PC-3 (cell line): ENCODE data around the gene PMIS2.

ENCODE experiments used
- CTCF ChIP-seq: fragments of 300-600 bp; sonication (generic); conservative IDR thresholded peaks from 2 replicates; pipeline ENCODE4 v1.5.1; 2017; ENCODE audit warnings: antibody characterized with exemption, low read depth, mild to moderate bottlenecking, low read length
- EZH2 ChIP-seq: fragments of 300-600 bp; sonication (generic); IDR thresholded peaks from one replicate; pipeline ENCODE4 v1.6.1; 2017; ENCODE audit warnings: antibody characterized with exemption, mild to moderate bottlenecking, low read length; ENCODE audit not compliant: unreplicated experiment
- EZH2phosphoT487 ChIP-seq: fragments of 300-600 bp; sonication (generic); IDR thresholded peaks from 2 replicates; pipeline ENCODE4 v1.6.1; 2018; ENCODE audit warnings: mild to moderate bottlenecking, antibody characterized with exemption, low read length, borderline replicate concordance

GRCh38 chr19:35556846-35557538, 29.0 kb upstream of the PMIS2 start:
- no peak for TF ChIP-seq CTCF
- no peak for TF ChIP-seq EZH2
- TF ChIP-seq EZH2phosphoT487 = no peak
